K562 (cell line): Measurements from ENCODE around the gene SYNE1. TPM values are rescaled to one million over a fixed set of nuclear protein-coding genes. Genes with fewer than 3 reads are reported as not detected.

Experiments used
- ATAC-seq: fragments of 200-7000 bp; cut with Tn5 transposase; 3 replicates; pipeline ENCODE4 v1.9.1; 2020; ENCODE audit warnings: moderate library complexity
- BruUV-seq: library from RNA; stranded (reverse); fragments of 400-500 nt; replicated peaks from 2 replicates; lab custom pipeline; 2021; lab: Mats Ljungman, UMichigan
- CTCF ChIA-PET: fragments of 300-600 bp; formaldehyde crosslinking; extraction: SDS; loops from one replicate; lab custom pipeline; 2021; ENCODE audit warnings: low intra/inter-chr PET ratio; lab: Yijun Ruan, JAX
- POLR2A ChIA-PET: fragments of 300-600, 350-650 bp; sonication (Branson Sonifier 250); formaldehyde crosslinking; extraction: SDS; loops from one replicate; lab custom pipeline; 2021; ENCODE audit warnings: antibody characterized with exemption, inconsistent platforms; lab: Yijun Ruan, JAX
- DNase-seq, 4 experiments: peaks; one replicate each; pipeline versions ENCODE4 v3.0.0 to v3.0.0-alpha.2; 2011 to 2018; ENCODE audit warnings: low spot score in 3 of 4, mixed read lengths in 3 of 4; ENCODE audit errors: extremely low read depth in 1 of 4
- FAIRE-seq: peaks from 2 replicates; lab custom pipeline; 2011; peaks lifted over from hg19 to GRCh38; lab: Jason Lieb, UNC
- H2AFZ ChIP-seq: 2 replicates; pipeline ENCODE4 v1.6.0; 2011; ENCODE audit warnings: low read depth, low read length, control low read depth, inconsistent platforms
- H3K27ac ChIP-seq: fragments of 200-600 bp; 3 replicates; pipeline ENCODE4 v1.8.0; 2011; ENCODE audit warnings: low read depth, mild to moderate bottlenecking, control low read depth, inconsistent platforms, low read length, moderate library complexity, mixed read lengths; ENCODE audit errors: extremely low read depth
- H3K27me3 ChIP-seq, 2 experiments: fragments of 300-600 bp in 1 of 2; 2 replicates in 1 of 2; 3 replicates in 1 of 2; pipeline versions ENCODE4 v1.6.0 to v1.8.0; 2011; ENCODE audit warnings: inconsistent platforms in 2 of 2, low read length in 2 of 2, mild to moderate bottlenecking in 1 of 2, mixed read lengths in 1 of 2, moderate library complexity in 1 of 2; ENCODE audit not compliant: control insufficient read depth in 2 of 2, insufficient read depth in 2 of 2
- H3K36me3 ChIP-seq: fragments of 300-600 bp; 3 replicates; pipeline ENCODE4 v1.8.0; 2011; ENCODE audit warnings: mild to moderate bottlenecking, low read length, inconsistent platforms; ENCODE audit not compliant: control insufficient read depth, insufficient read depth
- H3K4me1 ChIP-seq, 2 experiments: fragments of 200-600 bp in 1 of 2; replicated peaks in 1 of 2; 2 replicates in 1 of 2; 3 replicates in 1 of 2; pipeline versions ENCODE4 v1.5.1 to v1.8.0; 2011; ENCODE audit warnings: inconsistent platforms in 2 of 2, low read length in 2 of 2, mild to moderate bottlenecking in 1 of 2, mixed read lengths in 1 of 2, moderate library complexity in 1 of 2; ENCODE audit not compliant: control insufficient read depth in 2 of 2, insufficient read depth in 2 of 2
- H3K4me2 ChIP-seq: 2 replicates; pipeline ENCODE4 v1.6.1; 2011; ENCODE audit warnings: low read length, control low read depth, inconsistent platforms, mixed read lengths; ENCODE audit not compliant: insufficient read depth
- H3K4me3 ChIP-seq: fragments of 200-600 bp; sonication (generic), shearing (Covaris generic); 2 replicates; pipeline ENCODE4 v1.5.1; 2016; ENCODE audit warnings: control low read depth, inconsistent platforms
- H3K79me2 ChIP-seq: fragments of 200-600 bp; 3 replicates; pipeline ENCODE4 v1.8.0; 2011; ENCODE audit warnings: low read length, inconsistent platforms; ENCODE audit not compliant: control insufficient read depth, insufficient read depth
- H3K9ac ChIP-seq, 2 experiments: 2 replicates each; pipeline versions ENCODE4 v1.6.0 to v1.6.1; 2011; ENCODE audit warnings: low read depth in 2 of 2, low read length in 2 of 2, control low read depth in 1 of 2, inconsistent platforms in 1 of 2, mild to moderate bottlenecking in 1 of 2, mixed read lengths in 1 of 2; ENCODE audit not compliant: insufficient read depth in 1 of 2
- H3K9me1 ChIP-seq: one replicate; pipeline ENCODE4 v1.6.0; 2011; ENCODE audit warnings: inconsistent platforms, mild to moderate bottlenecking, low read length, moderate library complexity; ENCODE audit not compliant: control insufficient read depth, insufficient read depth
- H3K9me3 ChIP-seq: replicated peaks from 2 replicates; pipeline ENCODE4 v1.5.1; 2011; ENCODE audit warnings: low read depth, low read length, inconsistent platforms; ENCODE audit not compliant: control insufficient read depth, insufficient read depth
- H4K20me1 ChIP-seq: replicated peaks from 2 replicates; pipeline ENCODE4 v1.6.1; 2011; ENCODE audit warnings: low read length, inconsistent platforms, mixed read lengths; ENCODE audit not compliant: control insufficient read depth, insufficient read depth
- ARID2 ChIP-seq: fragments of 450-650 bp; IDR thresholded peaks from 2 replicates; pipeline ENCODE4 v1.6.1; 2017; ENCODE audit warnings: antibody characterized with exemption, mild to moderate bottlenecking
- ETV1 ChIP-seq: fragments of 450-650 bp; conservative IDR thresholded peaks from 2 replicates; pipeline ENCODE4 v1.6.1; 2016; ENCODE audit warnings: missing genetic modification characterization, control low read depth, low read depth, missing compliant biosample characterization
- MCM2 ChIP-seq: fragments of 450-650 bp; IDR thresholded peaks from 2 replicates; pipeline ENCODE4 v1.6.1; 2017; ENCODE audit warnings: low read depth, mild to moderate bottlenecking
- MXD1 ChIP-seq: fragments of 250-450 bp; sonication (Bioruptor Pico); IDR thresholded peaks from 2 replicates; pipeline ENCODE4 v1.8.0; 2021; ENCODE audit warnings: borderline replicate concordance, mild to moderate bottlenecking, moderate library complexity; ENCODE audit not compliant: poor library complexity, severe bottlenecking
- POLR3G ChIP-seq: IDR thresholded peaks from 2 replicates; pipeline ENCODE4 v1.6.1; 2011; ENCODE audit not compliant: insufficient read length, insufficient replicate concordance; ENCODE audit errors: extremely low read depth
- PPARD ChIP-seq: fragments of 250-450 bp; sonication (Bioruptor Pico); IDR thresholded peaks from 2 replicates; pipeline ENCODE4 v1.8.0; 2022; ENCODE audit warnings: inconsistent platforms, mild to moderate bottlenecking, moderate library complexity
- ZNF561 ChIP-seq: fragments of 450-650 bp; formaldehyde crosslinking; conservative IDR thresholded peaks from 2 replicates; pipeline ENCODE4 v1.4.0; 2020; ENCODE audit warnings: mild to moderate bottlenecking, moderate library complexity
- WGBS: fragments of 100-300 bp; shearing (Covaris generic); methylation state at CpG from one replicate; pipeline ENCODE4 v1.1.6; 2016; ENCODE audit warnings: low coverage, mixed read lengths; ENCODE audit not compliant: insufficient coverage; ENCODE audit errors: missing lambda C conversion rate; 5-methylcytosine and 5-hydroxymethylcytosine counted together
- in situ Hi-C: fragments of 300-500 bp; cut with MboI; formaldehyde crosslinking; loops from 4 replicates; pipeline ENCODE4 v1.15.0; 2018; ENCODE audit warnings: inconsistent platforms, mixed read lengths
- intact Hi-C: fragments of 100-400 bp; cut with micrococcal nuclease; formaldehyde crosslinking; loops from 2 replicates; pipeline ENCODE4 v1.14.2; 2022
- polyA plus RNA-seq, 8 experiments: library from polyadenylated mRNA; depleted of rRNA in 4 of 8; stranded (reverse) in 5 of 8; unstranded in 3 of 8; fragments of >200 nt; fragmentation: Nextera tagmentation in 2 of 8; fragmentation: Illumina TruSeq in 1 of 8; extraction: Ambion mirVana in 2 of 8; extraction: Trizol in 1 of 8; gene quantifications; 2 replicates each; pipeline versions ENCODE4 v1.2.1 to v1.2.3, GENCODE V29; 2011 to 2014; ENCODE audit warnings: inconsistent platforms in 1 of 8, missing spikeins in 1 of 8
- total RNA-seq, 7 experiments: library from RNA; depleted of rRNA in 6 of 7; stranded (reverse); fragments of >200 nt in 6 of 7; fragmentation: Illumina TruSeq in 2 of 7; extraction: Trizol in 2 of 7; gene quantifications; 2 replicates each; pipeline versions ENCODE4 v1.2.1 to v1.2.3, GENCODE V29; 2011 to 2021; ENCODE audit warnings: low replicate concordance in 1 of 7

Gene SYNE1
- total and polyA plus RNA-seq, 9 of the 15 experiments (the other 6 are each of a cell fraction or from before 2014, with no cell fraction given): under 0.01 to 0.42 (median 0.08) TPM; not detected in 1

- no peaks in the 10 kb centered on the region for H3K9me3 ChIP-seq
- H3K27ac ChIP-seq: no peak overlapping the region
- ChIA-PET CTCF (no interaction called here), POLR2A (no interaction called here)
- TF ChIP-seq ZNF561 (CRISPR knock-in tag) (no peak), MCM2 (no peak), ARID2 (no peak), PPARD (CRISPR knock-in tag) (no peak), ETV1 (tag) (no peak), MXD1 (no peak), POLR3G (no peak)
- no peak overlapping the region for H2AFZ ChIP-seq
- no TSS peak for BruUV-seq
- no peak overlapping the region for H3K4me2 ChIP-seq
- intact Hi-C loops (no loop called here), in situ Hi-C loops (no loop called here)
- no peak overlapping the region for H3K4me3 ChIP-seq
- no peaks in the 10 kb centered on the region for H3K9me1 ChIP-seq
- H3K79me2 ChIP-seq: no peaks in the 10 kb centered on the region
- ATAC-seq (no peak), DNase-seq (no peak), FAIRE-seq (no peak)
- WGBS: 0% methylated on average over 5 of the region's 5 CpGs
- H3K4me1 ChIP-seq: no peaks in the 10 kb centered on the region
- H3K27me3 ChIP-seq: no peaks in the 10 kb centered on the region
- no peak overlapping the region for H3K9ac ChIP-seq
- no peaks in the 10 kb centered on the region for H3K36me3 ChIP-seq
- H4K20me1 ChIP-seq: no peaks in the 10 kb centered on the region
These were observed 470.3 kb downstream of the SYNE1 start for GRCh38 chr6:152166897-152167296.
